NT2/D1 (cell line): ENCODE results near the gene MTFR1L.

ENCODE experiments used
- DNase-seq: peaks from one replicate; pipeline ENCODE4 v3.0.0-alpha.2; 2011; ENCODE audit warnings: low read depth, low spot score
- H3K27me3 ChIP-seq: 2 replicates; pipeline ENCODE4 v1.6.0; 2011; ENCODE audit warnings: mild to moderate bottlenecking; ENCODE audit not compliant: insufficient read length, insufficient read depth
- H3K36me3 ChIP-seq: 2 replicates; pipeline ENCODE4 v1.6.1; 2011; ENCODE audit warnings: mild to moderate bottlenecking, low read length, mixed read lengths; ENCODE audit not compliant: insufficient read depth, insufficient read length
- H3K4me1 ChIP-seq: 2 replicates; pipeline ENCODE4 v1.5.1; 2011; ENCODE audit not compliant: insufficient read depth, insufficient read length
- H3K4me3 ChIP-seq: 2 replicates; pipeline ENCODE4 v1.5.1; 2011; ENCODE audit warnings: low read depth; ENCODE audit not compliant: insufficient read length
- H3K9ac ChIP-seq: 2 replicates; pipeline ENCODE4 v1.6.0; 2011; ENCODE audit warnings: low read depth; ENCODE audit not compliant: insufficient read length
- H3K9me3 ChIP-seq: 2 replicates; pipeline ENCODE4 v1.5.1; 2011; ENCODE audit warnings: mild to moderate bottlenecking, low read length; ENCODE audit not compliant: insufficient read depth
- SUZ12 ChIP-seq: IDR thresholded peaks from 2 replicates; pipeline ENCODE4 v1.6.1; 2011; ENCODE audit not compliant: insufficient read length, insufficient read depth; ENCODE audit errors: extremely low read depth
- YY1 ChIP-seq: IDR thresholded peaks from 2 replicates; pipeline ENCODE4 v1.6.1; 2011; ENCODE audit not compliant: insufficient read length, insufficient read depth
- ZNF274 ChIP-seq: IDR thresholded peaks from 2 replicates; pipeline ENCODE4 v1.6.1; 2011; ENCODE audit warnings: mild to moderate bottlenecking, low read depth, low read length

Gene MTFR1L

DNA sequence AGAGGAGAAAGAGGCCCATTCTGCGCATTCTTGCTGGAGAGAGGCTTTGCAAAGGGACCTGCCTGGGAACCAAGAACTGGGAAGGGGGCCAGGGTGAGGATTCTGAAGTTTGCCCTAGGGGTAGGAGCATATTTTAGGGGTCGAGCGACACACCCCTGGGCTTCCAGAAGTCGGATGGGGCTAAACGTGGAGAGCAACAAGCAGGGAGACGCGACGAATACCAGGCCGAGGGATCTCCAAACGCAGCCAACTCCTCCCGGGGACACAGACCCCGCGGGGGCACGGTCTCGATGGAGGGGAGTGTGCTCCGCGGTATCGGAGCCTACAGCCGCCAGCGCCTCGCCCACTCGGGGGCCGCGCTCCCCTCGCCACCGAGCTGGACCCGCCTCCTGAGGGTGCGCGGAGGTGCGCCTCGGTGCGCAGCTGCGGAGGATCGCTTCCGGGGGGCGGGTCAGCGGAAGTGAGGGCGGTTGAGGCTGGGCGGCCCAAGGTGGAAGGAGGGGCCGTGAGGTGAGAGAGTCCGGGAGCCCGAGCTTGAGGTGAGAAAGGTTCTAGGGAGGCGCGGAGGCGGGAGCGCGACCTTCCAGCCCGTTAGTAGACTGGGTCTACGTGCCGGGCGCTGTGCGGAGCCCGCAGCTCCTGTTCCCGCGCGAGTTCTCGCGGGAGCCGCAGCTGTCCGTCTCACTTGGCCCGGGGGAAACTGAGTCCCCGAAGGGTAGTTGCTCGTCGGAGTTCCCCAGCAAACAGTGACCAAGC lies at the start of gene MTFR1L:
TSS of gene MTFR1L (plus strand) at position 464 of the 756 bp plus-strand sequence. CDS start 3,151 bp downstream, outside the sequence.
- Histone ChIP-seq H3K4me3 (peak within 1 kb of the TSS; percentile 87), H3K4me1 (peaks cover 20% of the 10 kb centered on the region), H3K36me3 (peaks cover 42% of the 10 kb centered on the region), H3K27me3 (peaks cover 7% of the 10 kb centered on the region), H3K9me3 (no peaks in the 10 kb centered on the region), H3K9ac (peak within 1 kb of the TSS; percentile 98)
- no peak for TF ChIP-seq ZNF274
- no peak for TF ChIP-seq YY1
- TF ChIP-seq SUZ12: no peak
- peak; percentile 89 for DNase-seq

DNA sequence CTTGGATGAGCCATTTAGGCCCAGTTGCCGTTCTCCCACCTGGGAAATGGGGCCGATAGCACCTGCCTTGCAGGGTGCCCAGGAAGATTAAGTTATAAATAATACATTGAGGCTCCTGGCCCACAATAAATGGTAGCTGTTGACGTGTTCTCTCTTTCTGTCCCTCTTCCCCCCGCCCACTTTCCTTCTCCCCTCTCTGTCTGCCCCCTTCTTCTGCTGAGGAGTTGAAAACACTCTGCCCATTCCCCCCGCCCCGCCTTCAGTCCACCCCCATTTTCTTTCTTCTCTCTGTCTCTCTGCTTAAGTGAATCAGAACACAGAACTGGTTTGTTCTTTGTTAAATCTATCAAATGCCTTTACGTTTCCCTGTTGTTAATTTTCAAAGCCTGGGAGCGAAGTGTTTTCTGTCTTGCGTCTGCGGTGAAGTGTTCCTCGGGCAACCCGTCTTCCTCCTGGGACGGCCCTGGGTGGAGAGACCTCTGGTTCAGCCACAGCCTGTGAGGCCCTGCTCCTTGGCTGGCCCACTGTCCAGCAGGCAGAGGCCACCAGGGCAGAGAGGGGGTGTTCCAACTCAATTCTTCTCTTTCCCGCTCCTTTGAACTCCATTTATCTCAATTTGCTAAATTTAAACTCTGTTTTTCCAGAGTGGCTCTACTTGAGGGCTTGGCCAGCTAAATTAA lies 49.1 kb upstream of the MTFR1L start:
- Histone ChIP-seq H3K9me3 (no peaks in the 10 kb centered on the region), H3K36me3 (no peaks in the 10 kb centered on the region), H3K4me1 (peaks cover 32% of the 10 kb centered on the region), H3K4me3 (no peak overlapping the region), H3K9ac (no peak overlapping the region), H3K27me3 (no peaks in the 10 kb centered on the region)
- no peak for DNase-seq
- TF ChIP-seq YY1 (no peak), ZNF274 (no peak)

DNA sequence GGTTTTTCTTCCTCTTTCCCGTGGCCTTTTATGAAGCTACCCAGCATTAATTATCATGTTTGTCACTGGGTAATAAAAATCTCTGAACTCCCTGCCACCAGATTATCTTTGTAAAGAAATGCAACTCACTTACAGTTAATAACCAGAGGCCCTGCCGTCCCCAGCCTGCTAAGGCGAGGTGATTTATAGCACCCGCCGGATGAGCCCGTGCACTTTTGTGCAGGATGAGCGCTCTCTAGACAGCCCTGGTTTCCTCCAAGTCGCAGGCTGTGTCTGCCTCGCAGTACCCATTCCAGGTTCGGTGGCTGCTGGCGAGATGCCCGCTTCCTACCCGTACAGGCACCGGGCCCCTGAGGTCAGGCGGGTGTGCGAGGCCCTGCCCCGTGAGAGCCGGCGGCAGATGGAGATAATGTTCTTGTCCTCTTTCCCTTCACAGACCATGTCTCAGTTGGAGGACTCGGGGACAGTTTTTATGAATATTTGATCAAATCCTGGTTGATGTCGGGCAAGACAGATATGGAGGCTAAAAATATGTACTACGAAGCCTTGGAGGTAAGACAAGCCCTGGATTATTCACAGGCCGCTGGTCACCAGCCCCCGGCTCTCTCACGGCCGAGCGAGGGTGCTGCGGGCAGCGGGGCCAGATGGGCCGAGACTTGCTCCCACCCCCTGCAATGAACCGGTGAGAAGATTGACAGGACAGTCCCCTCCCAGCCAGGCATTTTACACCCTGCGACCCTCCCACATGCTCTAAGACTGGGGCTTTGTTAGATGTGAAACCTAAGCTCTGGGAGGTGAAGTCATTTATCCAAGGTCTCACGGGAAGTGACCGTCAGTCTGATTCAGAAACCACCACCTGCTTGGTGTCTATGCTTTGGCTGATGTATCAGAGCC lies 48.3 kb upstream of the MTFR1L start:
- TF ChIP-seq ZNF274 (no peak), YY1 (no peak), SUZ12 (no peak)
- DNase-seq: no peak

DNA sequence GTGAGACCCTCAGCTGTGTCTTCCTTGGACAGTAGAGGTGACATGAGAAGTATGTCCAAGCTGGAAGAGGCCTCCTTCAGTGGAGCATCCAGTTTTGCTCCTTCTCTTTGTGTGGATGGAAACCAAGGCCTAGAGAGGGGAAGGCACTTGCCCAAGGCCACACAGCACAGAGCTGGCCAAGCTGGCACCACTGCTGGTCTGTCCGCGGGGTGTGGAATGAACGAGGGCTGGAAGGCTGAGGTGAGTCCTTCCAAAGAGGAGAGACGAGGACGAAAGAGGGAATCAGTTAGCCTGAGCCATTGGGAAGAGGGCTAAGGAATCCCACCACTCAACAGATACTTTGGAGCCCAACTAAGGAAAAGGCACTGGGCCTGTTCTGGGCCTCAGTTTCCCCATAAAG lies 47.6 kb upstream of the MTFR1L start:
- Histone ChIP-seq H3K36me3 (no peaks in the 10 kb centered on the region), H3K9me3 (no peaks in the 10 kb centered on the region), H3K4me3 (no peak overlapping the region), H3K4me1 (peaks cover 27% of the 10 kb centered on the region), H3K27me3 (no peaks in the 10 kb centered on the region), H3K9ac (no peak overlapping the region)
- DNase-seq: no peak
- TF ChIP-seq YY1: no peak

More for the DNA sequence above, 48.3 kb upstream of the MTFR1L start:
- H3K36me3 ChIP-seq: no peaks in the 10 kb centered on the region
- no peak overlapping the region for H3K4me3 ChIP-seq
- no peak overlapping the region for H3K9ac ChIP-seq
- H3K4me1 ChIP-seq: peaks cover 32% of the 10 kb centered on the region
- H3K9me3 ChIP-seq: no peaks in the 10 kb centered on the region
- no peaks in the 10 kb centered on the region for H3K27me3 ChIP-seq

DNA sequence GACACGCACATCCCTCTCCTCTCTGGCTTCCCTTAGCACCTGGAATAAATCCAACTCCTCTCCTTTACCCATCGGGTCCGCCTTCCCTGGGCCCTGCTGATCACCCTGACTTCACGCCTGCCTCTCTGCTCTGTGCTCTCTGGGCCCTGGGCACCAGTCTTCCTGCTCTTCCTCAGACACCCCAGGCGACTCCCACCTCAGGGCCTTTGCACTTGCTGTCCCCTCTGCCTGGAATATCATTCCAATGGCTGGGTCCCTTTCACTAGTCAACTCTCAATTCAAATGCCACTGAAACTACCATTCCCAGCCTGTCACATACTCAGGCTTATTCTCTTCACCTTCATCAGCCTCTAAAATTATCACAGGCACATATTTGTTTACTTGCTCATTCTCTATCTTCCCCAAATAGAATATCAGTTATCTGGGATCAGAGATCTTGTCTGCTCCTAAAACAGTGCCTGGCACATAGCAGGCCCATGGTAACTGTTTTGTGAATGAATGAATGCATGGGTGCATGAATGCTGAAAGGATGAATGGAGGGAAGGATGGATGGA lies 47.0 kb upstream of the MTFR1L start:
- no peak overlapping the region for H3K9ac ChIP-seq
- H3K4me3 ChIP-seq: no peak overlapping the region
- H3K9me3 ChIP-seq: no peaks in the 10 kb centered on the region
- H3K36me3 ChIP-seq: no peaks in the 10 kb centered on the region
- peaks cover 27% of the 10 kb centered on the region for H3K4me1 ChIP-seq
- DNase-seq: no peak
- TF ChIP-seq ZNF274 (no peak), SUZ12 (no peak), YY1 (no peak)
- H3K27me3 ChIP-seq: no peaks in the 10 kb centered on the region

DNA sequence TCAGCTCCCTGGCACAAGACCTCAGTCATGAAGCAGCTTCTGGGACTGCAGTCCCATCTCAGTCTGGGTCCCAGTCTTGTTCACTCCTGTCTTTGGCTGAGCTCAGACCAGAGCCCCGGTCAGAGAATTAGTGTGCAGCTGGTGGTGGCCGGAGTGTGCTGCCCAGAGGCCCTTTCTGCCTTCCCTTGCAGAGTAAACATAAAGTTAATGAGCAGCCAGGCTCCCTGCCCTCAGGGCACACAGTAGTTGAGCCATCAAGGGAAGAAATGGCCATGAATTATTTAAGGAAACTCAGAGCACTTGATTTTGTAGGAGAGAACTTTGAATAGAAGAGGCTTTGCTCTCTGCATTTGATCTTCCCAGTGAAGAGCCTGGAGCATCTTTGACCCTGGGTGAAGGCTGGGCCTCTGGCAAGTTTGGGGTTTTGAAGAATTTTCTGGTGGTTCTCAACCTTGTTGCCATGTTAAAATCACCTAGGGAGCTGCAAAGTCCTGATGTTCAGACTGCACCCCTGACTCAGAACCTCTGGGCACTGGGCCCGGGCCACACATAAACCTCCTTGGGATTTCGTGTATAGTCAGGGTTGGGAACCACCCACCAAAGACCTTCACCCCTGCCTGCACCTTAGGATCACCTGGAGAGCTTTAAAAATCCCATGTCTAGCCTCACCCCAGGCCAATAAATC lies 46.2 kb upstream of the MTFR1L start:
- Histone ChIP-seq H3K27me3 (no peaks in the 10 kb centered on the region), H3K36me3 (no peaks in the 10 kb centered on the region), H3K4me1 (peaks cover 34% of the 10 kb centered on the region), H3K9me3 (no peaks in the 10 kb centered on the region), H3K4me3 (no peak overlapping the region), H3K9ac (no peak overlapping the region)
- DNase-seq: no peak
- TF ChIP-seq SUZ12 (no peak), YY1 (no peak), ZNF274 (no peak)
